HG02642 (cell line): ENCODE results near the gene CYGB.

Source experiments
- ATAC-seq: cut with Tn5 transposase; IDR thresholded peaks from one replicate; pipeline ENCODE4 v1.9.1; 2021; ENCODE audit warnings: mild to moderate bottlenecking; ENCODE audit not compliant: unreplicated experiment, poor library complexity

CYGB gene

GRCh38 chr17:76553178-76553908, 15.8 kb upstream of the CYGB start:
- ATAC-seq, result no peak

GRCh38 chr17:76551685-76552084, 14.2 kb upstream of the CYGB start:
- no peak for ATAC-seq

DNA sequence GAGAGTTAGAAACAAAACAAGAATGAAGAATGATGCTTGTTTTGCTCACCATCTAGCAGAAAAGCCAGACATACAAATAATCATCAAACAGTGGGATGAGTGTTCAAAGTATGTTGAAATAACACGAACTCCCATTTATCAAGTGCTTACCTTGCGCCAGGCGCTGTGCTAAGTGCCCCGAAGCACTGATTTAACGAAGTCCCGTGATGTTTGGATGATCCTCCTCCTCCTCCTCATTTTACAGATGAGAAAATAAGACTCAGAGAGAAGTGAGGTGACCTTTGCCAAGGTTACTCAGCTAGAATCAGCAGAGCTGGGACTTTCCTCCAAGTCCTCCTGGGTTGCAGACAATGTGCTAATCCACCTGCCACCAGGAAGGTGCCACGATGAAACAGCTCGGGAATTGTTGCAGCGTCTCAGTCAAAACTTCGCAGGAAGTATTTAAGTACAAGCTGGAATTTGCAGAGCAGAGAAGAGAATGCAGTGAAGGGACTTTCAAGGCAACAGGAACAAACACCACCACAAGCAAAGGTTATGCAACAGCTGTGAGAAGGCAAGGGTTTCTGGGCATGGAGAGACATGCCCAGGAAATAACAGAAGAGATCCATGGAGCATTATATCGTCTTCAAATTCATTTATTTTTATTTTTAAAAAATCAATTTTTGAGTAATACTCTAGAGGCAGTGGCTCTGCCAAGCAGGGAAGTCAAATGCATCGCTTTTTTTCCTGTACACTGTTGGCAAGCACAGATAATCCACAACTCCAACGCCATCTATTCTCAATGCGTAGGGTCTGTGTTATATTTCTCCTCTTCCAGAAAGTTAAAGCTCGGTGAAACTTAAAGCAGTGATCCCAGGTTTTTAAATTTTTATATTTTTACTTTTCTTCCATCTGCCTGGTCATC, 13.5 kb upstream of the CYGB start:
- ATAC-seq, result no peak

DNA sequence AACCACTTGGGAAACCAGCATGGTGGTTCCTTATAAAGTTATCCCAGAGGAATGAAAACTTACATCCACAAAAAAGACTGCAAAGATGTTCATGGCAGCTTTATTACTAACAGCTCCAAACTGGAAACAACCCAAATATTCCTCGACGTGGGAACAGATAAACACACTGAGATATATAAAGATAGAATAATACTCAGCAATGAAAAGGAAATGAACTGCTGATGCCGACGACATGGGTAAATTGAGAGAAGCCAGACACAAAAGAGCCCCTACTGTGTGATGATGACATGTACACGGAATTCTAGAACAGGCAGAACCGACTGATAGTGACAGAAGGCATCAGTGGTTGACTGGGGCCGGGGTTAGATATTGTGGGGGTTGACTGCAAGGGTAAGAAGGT, 12.0 kb upstream of the CYGB start:
- ATAC-seq, result no peak

GRCh38 chr17:76549215-76549518, 11.7 kb upstream of the CYGB start:
- no peak for ATAC-seq

DNA sequence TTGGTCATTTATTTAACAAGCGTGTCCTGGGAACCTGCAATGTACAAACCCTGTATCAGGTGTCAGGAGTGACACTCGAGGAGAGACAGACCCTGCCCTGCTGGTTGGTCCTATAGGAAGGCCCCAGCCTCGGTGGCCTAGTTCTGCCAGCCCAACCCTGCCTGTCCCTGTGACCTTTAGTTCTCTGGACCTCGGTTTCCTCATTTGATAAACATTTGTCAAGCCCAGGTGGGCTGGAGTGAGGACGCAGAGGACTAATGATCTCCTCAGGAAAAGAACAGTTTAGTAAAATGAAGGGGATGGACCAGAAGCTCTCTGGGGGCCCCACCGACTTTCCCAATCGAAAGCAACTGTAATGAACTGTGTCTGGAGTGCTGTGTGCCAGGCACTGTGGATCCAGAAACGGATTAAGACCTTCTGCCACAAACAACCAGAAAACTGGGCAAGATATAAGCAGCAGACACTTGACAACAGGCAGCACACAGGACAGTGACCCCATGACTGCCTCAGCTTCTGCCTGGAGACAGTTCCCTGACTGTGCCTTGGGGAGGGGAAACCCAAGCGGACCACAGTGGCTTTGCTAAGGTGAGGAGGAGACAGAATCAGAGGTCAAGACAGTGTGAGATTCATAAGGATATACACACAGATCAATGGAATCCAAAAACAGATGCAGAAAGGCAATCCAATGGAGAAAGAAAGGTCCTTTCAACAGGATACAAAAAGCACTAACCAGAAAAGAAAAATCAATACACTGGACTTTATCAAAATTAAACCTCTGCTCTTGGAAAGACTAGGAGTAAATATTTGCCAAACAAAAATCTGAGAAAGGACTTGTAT, 11.1 kb upstream of the CYGB start:
- no peak for ATAC-seq

DNA sequence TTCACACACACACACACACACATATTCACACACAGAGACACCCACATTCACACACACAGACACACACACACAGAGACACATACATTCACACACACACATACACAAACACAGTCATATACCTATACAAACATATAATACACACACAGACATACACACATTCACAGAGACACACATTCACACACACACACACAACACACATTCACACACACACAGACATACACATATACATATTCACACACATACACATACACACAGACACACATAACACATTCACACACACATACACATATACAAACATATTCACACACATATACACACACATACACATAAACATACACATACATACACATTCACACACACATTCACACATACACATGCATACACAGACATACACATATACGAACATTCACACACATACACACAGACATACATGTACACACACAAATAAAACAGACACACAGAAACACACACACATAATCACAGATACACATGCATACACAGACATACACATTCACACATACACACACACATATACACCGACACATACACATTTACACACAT, 10.2 kb upstream of the CYGB start:
- no peak for ATAC-seq

- ATAC-seq, result no peak
Observed at GRCh38 chr17:76547183-76547641, 9.7 kb upstream of the CYGB start.

- no peak for ATAC-seq
Observed at GRCh38 chr17:76546556-76547182, 9.2 kb upstream of the CYGB start.

DNA sequence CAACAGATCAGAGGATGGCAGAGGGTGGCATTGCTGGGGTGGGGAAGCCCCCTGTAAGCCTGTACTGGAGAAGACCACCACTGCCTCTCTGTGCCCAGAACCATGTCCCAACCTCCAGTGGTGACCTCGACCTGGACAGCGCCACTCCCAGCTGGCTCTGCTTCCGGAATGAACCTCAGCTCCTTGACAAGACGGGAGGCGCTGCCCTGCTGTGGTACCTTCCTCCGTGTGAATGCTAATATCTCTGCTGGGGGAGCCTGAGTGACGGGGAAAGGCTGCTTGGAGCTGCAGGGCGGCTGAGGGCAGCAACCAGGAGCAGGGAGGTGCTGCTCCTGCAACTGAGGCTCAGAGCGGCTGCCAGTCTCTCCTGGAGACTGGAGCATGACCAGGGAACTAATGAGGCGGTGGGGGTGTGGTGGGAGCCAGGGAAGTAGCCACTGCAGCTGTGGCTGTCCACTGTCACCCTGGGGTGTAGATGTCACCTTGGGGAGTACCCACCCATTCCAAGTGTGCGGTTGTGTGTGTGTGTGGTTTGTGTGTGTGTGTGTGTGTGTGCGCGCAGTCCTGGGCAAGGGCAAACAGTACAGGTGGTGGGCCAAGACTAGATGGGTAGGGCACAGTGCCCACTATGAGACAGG, 8.5 kb upstream of the CYGB start:
- ATAC-seq, result no peak

GRCh38 chr17:76544546-76545365, 7.2 kb upstream of the CYGB start:
- no peak for ATAC-seq

GRCh38 chr17:76543826-76544545, 6.5 kb upstream of the CYGB start:
- no peak for ATAC-seq

DNA sequence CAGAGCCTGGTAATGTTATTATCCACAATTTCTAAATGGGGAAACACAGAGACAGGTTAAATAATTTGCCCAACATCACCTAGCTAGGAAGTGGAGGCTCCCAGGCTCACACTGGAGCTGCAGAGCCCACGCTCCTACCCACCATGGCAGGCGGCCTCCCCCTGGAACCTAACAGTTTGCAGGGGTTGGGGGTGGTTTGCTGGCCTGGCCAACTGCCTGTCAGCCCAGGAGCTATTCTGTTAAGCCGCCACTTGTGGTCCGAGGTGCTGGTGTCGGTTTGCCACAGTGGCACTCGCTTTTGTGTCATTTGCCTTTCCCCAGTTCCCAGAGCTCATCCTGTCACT, 5.9 kb upstream of the CYGB start:
- ATAC-seq, result no peak

GRCh38 chr17:76542984-76543383, 5.5 kb upstream of the CYGB start:
- ATAC-seq, result no peak

DNA sequence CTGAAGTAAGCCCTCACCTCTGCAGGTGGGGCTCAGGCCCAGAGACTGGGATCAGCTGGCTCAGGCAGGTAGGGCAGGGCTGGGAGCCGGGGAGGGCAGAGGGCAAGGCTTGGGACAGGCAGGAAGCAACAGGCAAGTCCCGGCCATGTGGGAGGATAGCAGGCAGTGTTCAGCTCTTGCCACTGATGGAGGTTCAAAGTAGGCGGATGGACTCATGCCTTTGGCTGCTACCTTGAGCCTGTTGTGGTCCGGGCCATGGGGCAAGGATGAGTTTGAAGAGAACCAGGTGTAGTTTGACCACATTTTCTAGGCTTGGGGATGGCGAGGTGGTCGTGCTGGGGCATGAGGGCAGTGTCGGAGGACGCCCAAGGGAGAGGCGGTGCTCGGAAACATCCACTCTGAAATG, 5.1 kb upstream of the CYGB start:
- no peak for ATAC-seq

DNA sequence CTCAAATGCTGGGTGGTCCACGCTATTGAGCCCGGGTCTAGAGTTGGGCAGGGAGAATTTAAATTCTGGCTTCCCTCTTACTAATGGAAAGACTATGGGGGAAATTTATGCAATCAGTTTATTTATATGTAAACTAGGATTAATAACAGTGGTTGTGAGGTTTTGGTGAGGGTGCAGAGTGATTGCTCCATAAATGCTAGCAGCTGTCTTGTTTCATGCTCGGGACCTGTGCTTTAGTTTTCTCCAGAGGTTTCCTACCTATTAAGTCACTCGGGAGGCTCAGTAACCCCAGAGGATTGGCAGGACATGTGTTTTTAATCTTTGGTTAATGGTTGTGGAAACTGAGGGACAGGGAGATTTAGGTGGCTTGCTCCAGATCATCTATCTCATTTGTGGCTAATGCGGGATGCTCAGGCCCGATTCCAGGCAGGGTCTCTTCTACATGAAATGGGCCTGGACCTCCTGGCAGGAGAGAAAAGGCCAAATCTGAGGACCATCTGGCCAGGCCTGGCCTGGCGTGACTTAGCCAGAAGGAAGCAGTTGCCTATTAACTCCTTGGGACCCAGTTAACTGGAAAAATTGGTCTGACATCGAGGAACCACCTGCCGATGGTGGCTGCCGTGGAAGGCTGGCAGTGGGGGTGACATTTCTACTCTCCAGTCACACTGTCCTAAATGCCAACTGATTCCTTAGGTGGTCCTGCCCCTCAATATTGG, 4.4 kb upstream of the CYGB start:
- no peak for ATAC-seq

- no peak for ATAC-seq
Observed at GRCh38 chr17:76540381-76541300, 3.1 kb upstream of the CYGB start.
